K562 (cell line): ENCODE data around the gene OPN5. TPM values are rescaled to one million over a fixed set of nuclear protein-coding genes. Genes with fewer than 3 reads are reported as not detected.

Experiments used
- ATAC-seq: fragments of 200-7000 bp; cut with Tn5 transposase; 3 replicates; pipeline ENCODE4 v1.9.1; 2020; ENCODE audit warnings: moderate library complexity
- BruUV-seq: library from RNA; stranded (reverse); fragments of 400-500 nt; replicated peaks from 2 replicates; lab custom pipeline; 2021; lab: Mats Ljungman, UMichigan
- CTCF ChIA-PET: fragments of 300-600 bp; formaldehyde crosslinking; extraction: SDS; loops from one replicate; lab custom pipeline; 2021; ENCODE audit warnings: low intra/inter-chr PET ratio; lab: Yijun Ruan, JAX
- POLR2A ChIA-PET: fragments of 300-600, 350-650 bp; sonication (Branson Sonifier 250); formaldehyde crosslinking; extraction: SDS; loops from one replicate; lab custom pipeline; 2021; ENCODE audit warnings: antibody characterized with exemption, inconsistent platforms; lab: Yijun Ruan, JAX
- DNase-seq, 4 experiments: peaks; one replicate each; pipeline versions ENCODE4 v3.0.0 to v3.0.0-alpha.2; 2011 to 2018; ENCODE audit warnings: low spot score in 3 of 4, mixed read lengths in 3 of 4; ENCODE audit errors: extremely low read depth in 1 of 4
- FAIRE-seq: peaks from 2 replicates; lab custom pipeline; 2011; peaks lifted over from hg19 to GRCh38; lab: Jason Lieb, UNC
- H2AFZ ChIP-seq: 2 replicates; pipeline ENCODE4 v1.6.0; 2011; ENCODE audit warnings: low read depth, low read length, control low read depth, inconsistent platforms
- H3K27ac ChIP-seq: fragments of 200-600 bp; 3 replicates; pipeline ENCODE4 v1.8.0; 2011; ENCODE audit warnings: low read depth, mild to moderate bottlenecking, control low read depth, inconsistent platforms, low read length, moderate library complexity, mixed read lengths; ENCODE audit errors: extremely low read depth
- H3K27me3 ChIP-seq, 2 experiments: fragments of 300-600 bp in 1 of 2; 2 replicates in 1 of 2; 3 replicates in 1 of 2; pipeline versions ENCODE4 v1.6.0 to v1.8.0; 2011; ENCODE audit warnings: inconsistent platforms in 2 of 2, low read length in 2 of 2, mild to moderate bottlenecking in 1 of 2, mixed read lengths in 1 of 2, moderate library complexity in 1 of 2; ENCODE audit not compliant: control insufficient read depth in 2 of 2, insufficient read depth in 2 of 2
- H3K36me3 ChIP-seq: fragments of 300-600 bp; 3 replicates; pipeline ENCODE4 v1.8.0; 2011; ENCODE audit warnings: mild to moderate bottlenecking, low read length, inconsistent platforms; ENCODE audit not compliant: control insufficient read depth, insufficient read depth
- H3K4me1 ChIP-seq, 2 experiments: fragments of 200-600 bp in 1 of 2; replicated peaks in 1 of 2; 2 replicates in 1 of 2; 3 replicates in 1 of 2; pipeline versions ENCODE4 v1.5.1 to v1.8.0; 2011; ENCODE audit warnings: inconsistent platforms in 2 of 2, low read length in 2 of 2, mild to moderate bottlenecking in 1 of 2, mixed read lengths in 1 of 2, moderate library complexity in 1 of 2; ENCODE audit not compliant: control insufficient read depth in 2 of 2, insufficient read depth in 2 of 2
- H3K4me2 ChIP-seq: 2 replicates; pipeline ENCODE4 v1.6.1; 2011; ENCODE audit warnings: low read length, control low read depth, inconsistent platforms, mixed read lengths; ENCODE audit not compliant: insufficient read depth
- H3K4me3 ChIP-seq: fragments of 200-600 bp; sonication (generic), shearing (Covaris generic); 2 replicates; pipeline ENCODE4 v1.5.1; 2016; ENCODE audit warnings: control low read depth, inconsistent platforms
- H3K79me2 ChIP-seq: fragments of 200-600 bp; 3 replicates; pipeline ENCODE4 v1.8.0; 2011; ENCODE audit warnings: low read length, inconsistent platforms; ENCODE audit not compliant: control insufficient read depth, insufficient read depth
- H3K9ac ChIP-seq, 2 experiments: 2 replicates each; pipeline versions ENCODE4 v1.6.0 to v1.6.1; 2011; ENCODE audit warnings: low read depth in 2 of 2, low read length in 2 of 2, control low read depth in 1 of 2, inconsistent platforms in 1 of 2, mild to moderate bottlenecking in 1 of 2, mixed read lengths in 1 of 2; ENCODE audit not compliant: insufficient read depth in 1 of 2
- H3K9me1 ChIP-seq: one replicate; pipeline ENCODE4 v1.6.0; 2011; ENCODE audit warnings: inconsistent platforms, mild to moderate bottlenecking, low read length, moderate library complexity; ENCODE audit not compliant: control insufficient read depth, insufficient read depth
- H3K9me3 ChIP-seq: replicated peaks from 2 replicates; pipeline ENCODE4 v1.5.1; 2011; ENCODE audit warnings: low read depth, low read length, inconsistent platforms; ENCODE audit not compliant: control insufficient read depth, insufficient read depth
- H4K20me1 ChIP-seq: replicated peaks from 2 replicates; pipeline ENCODE4 v1.6.1; 2011; ENCODE audit warnings: low read length, inconsistent platforms, mixed read lengths; ENCODE audit not compliant: control insufficient read depth, insufficient read depth
- CBX5 ChIP-seq: IDR thresholded peaks from 2 replicates; pipeline ENCODE4 v1.6.1; 2014; ENCODE audit warnings: low read depth, borderline replicate concordance
- CC2D1A ChIP-seq: fragments of 450-650 bp; IDR thresholded peaks from 2 replicates; pipeline ENCODE4 v1.6.1; 2017; ENCODE audit warnings: mild to moderate bottlenecking
- CCNT2 ChIP-seq: IDR thresholded peaks from 2 replicates; pipeline ENCODE4 v1.6.1; 2011; ENCODE audit warnings: borderline replicate concordance, low read depth, mild to moderate bottlenecking, moderate library complexity, mixed read lengths, low read length; ENCODE audit not compliant: insufficient read length; ENCODE audit errors: extremely low read depth
- EZH2 ChIP-seq: IDR thresholded peaks from 2 replicates; pipeline ENCODE4 v1.6.1; 2012; ENCODE audit warnings: low read depth, mild to moderate bottlenecking, inconsistent platforms, low read length, borderline replicate concordance
- MECOM ChIP-seq: fragments of 250-450 bp; sonication (Bioruptor Pico); IDR thresholded peaks from 2 replicates; pipeline ENCODE4 v1.8.0; 2022; ENCODE audit warnings: inconsistent platforms
- MTA2 ChIP-seq: fragments of 450-650 bp; IDR thresholded peaks from 2 replicates; pipeline ENCODE4 v1.6.1; 2016; ENCODE audit warnings: low read depth
- PHTF2 ChIP-seq: fragments of 250-450 bp; sonication (Bioruptor Pico); IDR thresholded peaks from 2 replicates; pipeline ENCODE4 v1.5.0; 2021; ENCODE audit warnings: mild to moderate bottlenecking
- ZC3H11A ChIP-seq: IDR thresholded peaks from 2 replicates; pipeline ENCODE4 v1.6.1; 2012; ENCODE audit warnings: low read depth, low read length, improper control_type of control experiment
- ZNF121 ChIP-seq: sonication (generic); formaldehyde crosslinking; conservative IDR thresholded peaks from 2 replicates; pipeline ENCODE4 v1.8.0; 2022; ENCODE audit warnings: missing genetic modification reagents
- ZNF143 ChIP-seq: sonication (generic); formaldehyde crosslinking; IDR thresholded peaks from 2 replicates; pipeline ENCODE4 v1.9.0; 2022; ENCODE audit warnings: mild to moderate bottlenecking, missing genetic modification reagents
- ZNF282 ChIP-seq: sonication (generic); formaldehyde crosslinking; IDR thresholded peaks from 2 replicates; pipeline ENCODE4 v1.8.1; 2023; ENCODE audit warnings: missing genetic modification reagents
- WGBS: fragments of 100-300 bp; shearing (Covaris generic); methylation state at CpG from one replicate; pipeline ENCODE4 v1.1.6; 2016; ENCODE audit warnings: low coverage, mixed read lengths; ENCODE audit not compliant: insufficient coverage; ENCODE audit errors: missing lambda C conversion rate; 5-methylcytosine and 5-hydroxymethylcytosine counted together
- in situ Hi-C: fragments of 300-500 bp; cut with MboI; formaldehyde crosslinking; loops from 4 replicates; pipeline ENCODE4 v1.15.0; 2018; ENCODE audit warnings: inconsistent platforms, mixed read lengths
- intact Hi-C: fragments of 100-400 bp; cut with micrococcal nuclease; formaldehyde crosslinking; loops from 2 replicates; pipeline ENCODE4 v1.14.2; 2022
- polyA plus RNA-seq, 8 experiments: library from polyadenylated mRNA; depleted of rRNA in 4 of 8; stranded (reverse) in 5 of 8; unstranded in 3 of 8; fragments of >200 nt; fragmentation: Nextera tagmentation in 2 of 8; fragmentation: Illumina TruSeq in 1 of 8; extraction: Ambion mirVana in 2 of 8; extraction: Trizol in 1 of 8; gene quantifications; 2 replicates each; pipeline versions ENCODE4 v1.2.1 to v1.2.3, GENCODE V29; 2011 to 2014; ENCODE audit warnings: inconsistent platforms in 1 of 8, missing spikeins in 1 of 8
- total RNA-seq, 7 experiments: library from RNA; depleted of rRNA in 6 of 7; stranded (reverse); fragments of >200 nt in 6 of 7; fragmentation: Illumina TruSeq in 2 of 7; extraction: Trizol in 2 of 7; gene quantifications; 2 replicates each; pipeline versions ENCODE4 v1.2.1 to v1.2.3, GENCODE V29; 2011 to 2021; ENCODE audit warnings: low replicate concordance in 1 of 7
- TF ChIP-seq, protein P1 (sequence below): sonication (generic); formaldehyde crosslinking; IDR thresholded peaks from 2 replicates; pipeline ENCODE4 v1.8.0; 2022; ENCODE audit warnings: missing genetic modification reagents, mild to moderate bottlenecking, borderline replicate concordance
- TF ChIP-seq, protein P2 (sequence below): fragments of 150-350 bp; conservative IDR thresholded peaks from 2 replicates; pipeline ENCODE4 v1.6.1; 2014; ENCODE audit warnings: low read length

OPN5 gene
- total and polyA plus RNA-seq, 9 of the 15 experiments (the other 6 are each of a cell fraction or from before 2014, with no cell fraction given): not detected

DNA sequence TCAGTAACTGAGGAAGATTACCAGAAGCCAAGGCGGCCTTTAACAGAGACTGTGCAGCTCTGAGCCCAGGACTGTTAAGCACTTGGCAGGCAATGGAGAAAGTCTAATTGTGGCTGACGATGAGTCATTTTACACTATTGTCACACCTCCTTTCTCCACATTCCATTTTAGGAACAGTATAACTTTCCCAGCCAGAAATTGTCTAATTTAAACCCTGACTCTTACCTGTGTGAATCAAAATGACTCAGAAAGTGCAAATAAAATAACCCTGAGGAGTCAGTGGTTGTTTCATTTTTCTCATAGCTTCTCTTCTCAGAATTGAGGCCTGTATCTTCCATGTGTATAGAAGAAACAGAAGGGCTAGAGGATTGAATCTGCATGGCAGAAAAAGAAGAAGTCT, 40.0 kb upstream of the OPN5 start:
- Histone ChIP-seq H3K9me3 (no peaks in the 10 kb centered on the region), H3K9ac (no peak overlapping the region), H2AFZ (no peak overlapping the region), H3K9me1 (no peaks in the 10 kb centered on the region), H3K4me1 (no peaks in the 10 kb centered on the region)
- DNase-seq (no peak), ATAC-seq (0 out of 3 replicates have a peak, but pooled peaks have one; percentile 32)
- in situ Hi-C loops (no loop called here), intact Hi-C loops (no loop called here)
- 0% methylated on average over 2 of the region's 2 CpGs for WGBS
- no peak for TF ChIP-seq EZH2
- TF ChIP-seq, all 486 proteins: peak for 0
- Histone ChIP-seq H3K36me3 (no peaks in the 10 kb centered on the region), H3K27ac (no peak overlapping the region), H3K27me3 (no peaks in the 10 kb centered on the region), H4K20me1 (no peaks in the 10 kb centered on the region), H3K79me2 (no peaks in the 10 kb centered on the region), H3K4me2 (no peak overlapping the region), H3K4me3 (no peak overlapping the region)
- ChIA-PET POLR2A (interaction anchor here (0.6 kb wide), 1 partner anchor 150 kb away, joined by 4 read pairs; no protein-coding TSS in a partner anchor), CTCF (no interaction called here)
- FAIRE-seq: no peak
- BruUV-seq: no TSS peak

DNA sequence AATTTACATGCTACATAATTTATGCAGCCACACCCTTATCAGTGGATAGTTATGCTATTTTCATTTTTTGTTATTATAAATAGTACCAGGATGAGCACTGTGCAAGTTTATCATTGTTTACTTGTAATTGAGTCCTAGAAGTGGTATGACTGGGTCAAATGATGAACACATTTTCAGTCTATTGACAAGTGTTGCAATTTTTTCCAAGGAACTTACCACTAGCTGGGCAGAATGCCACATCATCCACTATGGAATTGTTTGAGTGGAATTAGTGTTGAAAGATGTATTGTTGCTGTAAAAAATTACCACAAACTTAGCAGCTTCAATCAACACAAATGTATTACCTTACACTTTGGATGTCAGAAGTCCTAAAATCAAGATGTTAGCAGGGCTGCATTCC, 38.1 kb upstream of the OPN5 start:
- no peaks in the 10 kb centered on the region for H3K9me1 ChIP-seq
- in situ Hi-C loops: no loop called here
- DNase-seq (no peak), ATAC-seq (no peak), FAIRE-seq (no peak)
- no peak overlapping the region for H3K9ac ChIP-seq
- H3K9me3 ChIP-seq: no peaks in the 10 kb centered on the region
- CTCF ChIA-PET: no interaction called here
- no peak overlapping the region for H2AFZ ChIP-seq
- no peaks in the 10 kb centered on the region for H3K79me2 ChIP-seq
- H3K27ac ChIP-seq: no peak overlapping the region
- H3K4me2 ChIP-seq: no peak overlapping the region
- no peak overlapping the region for H3K4me3 ChIP-seq
- intact Hi-C loops: no loop called here
- POLR2A ChIA-PET: no interaction called here
- H4K20me1 ChIP-seq: no peaks in the 10 kb centered on the region
- BruUV-seq: no TSS peak
- H3K36me3 ChIP-seq: no peaks in the 10 kb centered on the region
- H3K27me3 ChIP-seq: no peaks in the 10 kb centered on the region
- H3K4me1 ChIP-seq: no peaks in the 10 kb centered on the region
- TF ChIP-seq MTA2: no peak
- TF ChIP-seq, protein P1, sequence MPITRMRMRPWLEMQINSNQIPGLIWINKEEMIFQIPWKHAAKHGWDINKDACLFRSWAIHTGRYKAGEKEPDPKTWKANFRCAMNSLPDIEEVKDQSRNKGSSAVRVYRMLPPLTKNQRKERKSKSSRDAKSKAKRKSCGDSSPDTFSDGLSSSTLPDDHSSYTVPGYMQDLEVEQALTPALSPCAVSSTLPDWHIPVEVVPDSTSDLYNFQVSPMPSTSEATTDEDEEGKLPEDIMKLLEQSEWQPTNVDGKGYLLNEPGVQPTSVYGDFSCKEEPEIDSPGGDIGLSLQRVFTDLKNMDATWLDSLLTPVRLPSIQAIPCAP (CRISPR knock-in tag): no peak
- TF ChIP-seq MECOM (CRISPR knock-in tag): no peak
- no peak for TF ChIP-seq CCNT2
- TF ChIP-seq, protein P2, sequence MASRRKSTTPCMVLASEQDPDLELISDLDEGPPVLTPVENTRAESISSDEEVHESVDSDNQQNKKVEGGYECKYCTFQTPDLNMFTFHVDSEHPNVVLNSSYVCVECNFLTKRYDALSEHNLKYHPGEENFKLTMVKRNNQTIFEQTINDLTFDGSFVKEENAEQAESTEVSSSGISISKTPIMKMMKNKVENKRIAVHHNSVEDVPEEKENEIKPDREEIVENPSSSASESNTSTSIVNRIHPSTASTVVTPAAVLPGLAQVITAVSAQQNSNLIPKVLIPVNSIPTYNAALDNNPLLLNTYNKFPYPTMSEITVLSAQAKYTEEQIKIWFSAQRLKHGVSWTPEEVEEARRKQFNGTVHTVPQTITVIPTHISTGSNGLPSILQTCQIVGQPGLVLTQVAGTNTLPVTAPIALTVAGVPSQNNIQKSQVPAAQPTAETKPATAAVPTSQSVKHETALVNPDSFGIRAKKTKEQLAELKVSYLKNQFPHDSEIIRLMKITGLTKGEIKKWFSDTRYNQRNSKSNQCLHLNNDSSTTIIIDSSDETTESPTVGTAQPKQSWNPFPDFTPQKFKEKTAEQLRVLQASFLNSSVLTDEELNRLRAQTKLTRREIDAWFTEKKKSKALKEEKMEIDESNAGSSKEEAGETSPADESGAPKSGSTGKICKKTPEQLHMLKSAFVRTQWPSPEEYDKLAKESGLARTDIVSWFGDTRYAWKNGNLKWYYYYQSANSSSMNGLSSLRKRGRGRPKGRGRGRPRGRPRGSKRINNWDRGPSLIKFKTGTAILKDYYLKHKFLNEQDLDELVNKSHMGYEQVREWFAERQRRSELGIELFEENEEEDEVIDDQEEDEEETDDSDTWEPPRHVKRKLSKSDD: no peak
- TF ChIP-seq ZNF121 (CRISPR knock-in tag): no peak
- no peak for TF ChIP-seq PHTF2 (CRISPR knock-in tag)
- no peak for TF ChIP-seq ZNF143
- TF ChIP-seq CBX5: no peak
- TF ChIP-seq ZNF282 (CRISPR knock-in tag): no peak
- no peak for TF ChIP-seq ZC3H11A
- no peak for TF ChIP-seq CC2D1A
